WTC11 (cell line): ENCODE measurements around the gene GADL1. TPM values are rescaled to one million over a fixed set of nuclear protein-coding genes. Genes with fewer than 3 reads are reported as not detected.

ENCODE experiments used
- ATAC-seq: fragments of 200-7000 bp; cut with Tn5 transposase; 2 replicates; pipeline ENCODE4 v1.10.0; 2021; ENCODE audit warnings: mild to moderate bottlenecking, moderate library complexity
- CTCF ChIA-PET: fragments of 300-600 bp; sonication (Branson Sonifier 250); formaldehyde crosslinking; loops from one replicate; lab custom pipeline; 2021; ENCODE audit warnings: antibody characterized with exemption; lab: Charles Lee
- POLR2A ChIA-PET: fragments of 350-600 bp; sonication (Branson Sonifier 250); formaldehyde crosslinking; loops from one replicate; lab custom pipeline; 2021; ENCODE audit warnings: antibody characterized with exemption; lab: Charles Lee
- DNase-seq: peaks from one replicate; pipeline ENCODE4 v3.0.0; 2021; ENCODE audit warnings: low spot score
- H3K27ac Mint-ChIP-seq: 2 replicates; pipeline ENCODE4 v1.8.0; 2021; ENCODE audit warnings: mixed read lengths
- H3K27me3 Mint-ChIP-seq: 2 replicates; pipeline ENCODE4 v1.8.0; 2021; ENCODE audit warnings: low read depth, mild to moderate bottlenecking, moderate library complexity, mixed read lengths
- H3K36me3 Mint-ChIP-seq: 2 replicates; pipeline ENCODE4 v1.8.0; 2021; ENCODE audit warnings: mixed read lengths
- H3K4me1 Mint-ChIP-seq: 2 replicates; pipeline ENCODE4 v1.8.0; 2022; ENCODE audit warnings: mixed read lengths
- H3K4me3 Mint-ChIP-seq: 2 replicates; pipeline ENCODE4 v1.8.0; 2021; ENCODE audit warnings: mild to moderate bottlenecking, moderate library complexity, mixed read lengths
- H3K9me3 Mint-ChIP-seq: 2 replicates; pipeline ENCODE4 v1.8.0; 2021; ENCODE audit warnings: mixed read lengths
- CBFB ChIP-seq: sonication (generic); formaldehyde crosslinking; IDR thresholded peaks from 2 replicates; pipeline ENCODE4 v1.8.1; 2022; ENCODE audit warnings: mild to moderate bottlenecking, low read depth, missing genetic modification reagents
- E2F1 ChIP-seq: sonication (generic); formaldehyde crosslinking; IDR thresholded peaks from 2 replicates; pipeline ENCODE4 v1.8.0; 2022; ENCODE audit warnings: mild to moderate bottlenecking, missing genetic modification reagents
- FOXJ3 ChIP-seq: sonication (generic); formaldehyde crosslinking; IDR thresholded peaks from 2 replicates; pipeline ENCODE4 v1.9.0; 2021; ENCODE audit warnings: missing genetic modification reagents, mild to moderate bottlenecking, borderline replicate concordance
- FOXK1 ChIP-seq: sonication (generic); formaldehyde crosslinking; IDR thresholded peaks from 2 replicates; pipeline ENCODE4 v1.8.0; 2022; ENCODE audit warnings: mild to moderate bottlenecking, moderate library complexity, missing genetic modification reagents
- GABPB1 ChIP-seq: sonication (generic); formaldehyde crosslinking; IDR thresholded peaks from 2 replicates; pipeline ENCODE4 v1.8.1; 2023; ENCODE audit warnings: mild to moderate bottlenecking, missing genetic modification reagents
- IRF1 ChIP-seq: sonication (generic); formaldehyde crosslinking; IDR thresholded peaks from 2 replicates; pipeline ENCODE4 v1.8.0; 2023; ENCODE audit warnings: missing genetic modification reagents
- JAZF1 ChIP-seq: fragments of 250-450 bp; sonication (Bioruptor Pico); IDR thresholded peaks from 2 replicates; pipeline ENCODE4 v1.9.0; 2021; ENCODE audit warnings: moderate library complexity, mild to moderate bottlenecking, inconsistent platforms
- MLX ChIP-seq: sonication (generic); formaldehyde crosslinking; IDR thresholded peaks from 2 replicates; pipeline ENCODE4 v1.8.1; 2023; ENCODE audit warnings: mild to moderate bottlenecking, missing genetic modification reagents, moderate library complexity
- NFATC4 ChIP-seq: fragments of 250-450 bp; sonication (Bioruptor Pico); IDR thresholded peaks from 2 replicates; pipeline ENCODE4 v1.9.0; 2021; ENCODE audit warnings: mild to moderate bottlenecking
- NFYB ChIP-seq: sonication (generic); formaldehyde crosslinking; conservative IDR thresholded peaks from 2 replicates; pipeline ENCODE4 v1.8.0; 2022; ENCODE audit warnings: low read depth, missing genetic modification reagents
- NR2C2 ChIP-seq: sonication (generic); formaldehyde crosslinking; IDR thresholded peaks from 2 replicates; pipeline ENCODE4 v1.8.0; 2022; ENCODE audit warnings: mild to moderate bottlenecking, missing genetic modification reagents
- PRDM15 ChIP-seq: sonication (generic); formaldehyde crosslinking; IDR thresholded peaks from 2 replicates; pipeline ENCODE4 v1.8.0; 2022; ENCODE audit warnings: missing genetic modification reagents
- RELA ChIP-seq: sonication (generic); formaldehyde crosslinking; IDR thresholded peaks from 2 replicates; pipeline ENCODE4 v1.8.1; 2022; ENCODE audit warnings: missing genetic modification reagents, mild to moderate bottlenecking, borderline replicate concordance
- TEAD4 ChIP-seq: sonication (generic); formaldehyde crosslinking; IDR thresholded peaks from 2 replicates; pipeline ENCODE4 v1.8.0; 2022; ENCODE audit warnings: mild to moderate bottlenecking, missing genetic modification reagents
- USF1 ChIP-seq: sonication (generic); formaldehyde crosslinking; IDR thresholded peaks from 2 replicates; pipeline ENCODE4 v1.8.0; 2022; ENCODE audit warnings: mild to moderate bottlenecking, missing genetic modification reagents
- ZBTB21 ChIP-seq: sonication (generic); formaldehyde crosslinking; IDR thresholded peaks from 2 replicates; pipeline ENCODE4 v1.8.1; 2023; ENCODE audit warnings: mild to moderate bottlenecking, missing genetic modification reagents, borderline replicate concordance
- ZNF317 ChIP-seq: sonication (generic); formaldehyde crosslinking; IDR thresholded peaks from 2 replicates; pipeline ENCODE4 v1.8.1; 2023; ENCODE audit warnings: low read depth, mild to moderate bottlenecking, moderate library complexity, missing genetic modification reagents, borderline replicate concordance
- ZSCAN18 ChIP-seq: fragments of 250-450 bp; sonication (Bioruptor Pico); IDR thresholded peaks from 2 replicates; pipeline ENCODE4 v2.1.2; 2022; ENCODE audit warnings: mild to moderate bottlenecking, moderate library complexity
- total RNA-seq: library from RNA; stranded (reverse); gene quantifications from 3 replicates; pipeline ENCODE4 v1.2.3, GENCODE V29; 2021

The GADL1 gene
- total RNA-seq, 1 experiment from 2014 or later: 0.15 TPM

GRCh38 chr3:30813734-30814133 is 80.7 kb downstream of the GADL1 start:
- TF ChIP-seq E2F1 (CRISPR knock-in tag) (no peak), PRDM15 (CRISPR knock-in tag) (no peak), RELA (CRISPR knock-in tag) (no peak), NFYB (CRISPR knock-in tag) (no peak), ZNF317 (no peak), TEAD4 (CRISPR knock-in tag) (no peak), NR2C2 (CRISPR knock-in tag) (no peak)
- TF ChIP-seq, all 79 proteins: peak for 0
- CTCF ChIA-PET: no interaction called here
- POLR2A ChIA-PET: no interaction called here
- peaks cover 16% of the 10 kb centered on the region for H3K4me1 Mint-ChIP-seq
- no peaks in the 10 kb centered on the region for H3K27me3 Mint-ChIP-seq
- ATAC-seq (no peak), DNase-seq (no peak)
- H3K9me3 Mint-ChIP-seq: no peaks in the 10 kb centered on the region
- H3K36me3 Mint-ChIP-seq: no peaks in the 10 kb centered on the region
- H3K27ac Mint-ChIP-seq: no peak overlapping the region
- H3K4me3 Mint-ChIP-seq: no peak overlapping the region

- Mint-ChIP-seq H3K4me3 (no peak overlapping the region), H3K27me3 (no peaks in the 10 kb centered on the region), H3K4me1 (peaks cover 16% of the 10 kb centered on the region), H3K9me3 (no peaks in the 10 kb centered on the region), H3K36me3 (no peaks in the 10 kb centered on the region), H3K27ac (no peak overlapping the region)
- TF ChIP-seq GABPB1 (CRISPR knock-in tag) (no peak), CBFB (CRISPR knock-in tag) (no peak), IRF1 (no peak), FOXJ3 (CRISPR knock-in tag) (no peak), E2F1 (CRISPR knock-in tag) (no peak), ZBTB21 (no peak), NFATC4 (CRISPR knock-in tag) (no peak)
- DNase-seq (no peak), ATAC-seq (no peak)
- CTCF ChIA-PET: no interaction called here
- POLR2A ChIA-PET: no interaction called here
Measured at GRCh38 chr3:30811151-30811795, 83.2 kb downstream of the GADL1 start.

- Mint-ChIP-seq H3K27ac (no peak overlapping the region), H3K4me1 (peaks cover 16% of the 10 kb centered on the region), H3K4me3 (no peak overlapping the region), H3K27me3 (no peaks in the 10 kb centered on the region), H3K9me3 (no peaks in the 10 kb centered on the region), H3K36me3 (no peaks in the 10 kb centered on the region)
- POLR2A ChIA-PET: no interaction called here
- peak; percentile 48 for ATAC-seq
- CTCF ChIA-PET: no interaction called here
- DNase-seq: peak; percentile 10
- TF ChIP-seq FOXK1 (no peak), ZSCAN18 (no peak), ZBTB21 (no peak), PRDM15 (CRISPR knock-in tag) (no peak), JAZF1 (no peak), MLX (CRISPR knock-in tag) (no peak), USF1 (no peak)
Measured at GRCh38 chr3:30810625-30811024, 83.8 kb downstream of the GADL1 start.
